NB4 (cell line): ENCODE measurements around the gene OR7C1.
A peak's percentile ranks its signal among the peaks of the same experiment; 100 is the strongest.
"Not testable (repeated sequence)": the region's sequence is repeated elsewhere in the genome, so short reads cannot be mapped to it uniquely, and the experiment has no call there.

Experiments
- TF ChIP-seq, protein P1 (sequence below): IDR thresholded peaks from one replicate; pipeline ENCODE4 v1.5.1; 2012; ENCODE audit warnings: low read depth, low read length
- TF ChIP-seq, protein P2 (sequence below): IDR thresholded peaks from 2 replicates; pipeline ENCODE4 v1.6.1; 2011; ENCODE audit warnings: low read depth, low read length

DNA sequence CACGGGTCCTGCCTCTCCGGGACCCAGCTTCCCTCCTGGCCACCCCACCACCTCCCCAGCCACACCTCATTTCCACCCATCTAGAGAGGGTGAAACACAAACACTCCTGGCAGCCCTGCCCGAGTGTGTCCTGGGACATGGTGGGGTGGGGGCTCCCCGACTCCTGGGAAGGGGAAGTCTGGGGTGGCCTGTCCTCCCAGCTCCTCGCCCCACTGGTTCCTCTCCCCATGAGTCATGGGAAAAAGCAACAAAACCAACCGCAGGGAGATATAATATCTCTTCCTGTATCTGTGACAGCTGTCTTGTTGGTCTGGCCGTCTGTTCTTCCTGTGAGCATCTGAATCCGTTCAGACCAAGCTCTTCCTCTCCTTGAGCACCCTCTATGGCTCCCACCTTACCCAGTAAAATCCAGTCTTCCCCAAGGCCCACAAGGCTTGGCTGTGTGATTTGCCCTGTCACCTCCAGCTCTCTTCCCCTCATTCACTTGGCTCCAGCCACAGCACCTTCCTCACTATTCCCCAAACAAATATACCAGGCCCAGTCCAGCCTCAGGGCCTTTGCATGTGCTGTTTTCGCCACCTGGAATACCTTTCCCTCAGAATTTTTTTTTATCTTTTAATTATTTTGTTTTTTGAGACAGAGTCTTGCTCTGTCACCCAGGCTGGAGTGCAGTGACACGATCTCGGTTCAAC lies 49.7 kb downstream of the OR7C1 start:
- TF ChIP-seq, protein P1, sequence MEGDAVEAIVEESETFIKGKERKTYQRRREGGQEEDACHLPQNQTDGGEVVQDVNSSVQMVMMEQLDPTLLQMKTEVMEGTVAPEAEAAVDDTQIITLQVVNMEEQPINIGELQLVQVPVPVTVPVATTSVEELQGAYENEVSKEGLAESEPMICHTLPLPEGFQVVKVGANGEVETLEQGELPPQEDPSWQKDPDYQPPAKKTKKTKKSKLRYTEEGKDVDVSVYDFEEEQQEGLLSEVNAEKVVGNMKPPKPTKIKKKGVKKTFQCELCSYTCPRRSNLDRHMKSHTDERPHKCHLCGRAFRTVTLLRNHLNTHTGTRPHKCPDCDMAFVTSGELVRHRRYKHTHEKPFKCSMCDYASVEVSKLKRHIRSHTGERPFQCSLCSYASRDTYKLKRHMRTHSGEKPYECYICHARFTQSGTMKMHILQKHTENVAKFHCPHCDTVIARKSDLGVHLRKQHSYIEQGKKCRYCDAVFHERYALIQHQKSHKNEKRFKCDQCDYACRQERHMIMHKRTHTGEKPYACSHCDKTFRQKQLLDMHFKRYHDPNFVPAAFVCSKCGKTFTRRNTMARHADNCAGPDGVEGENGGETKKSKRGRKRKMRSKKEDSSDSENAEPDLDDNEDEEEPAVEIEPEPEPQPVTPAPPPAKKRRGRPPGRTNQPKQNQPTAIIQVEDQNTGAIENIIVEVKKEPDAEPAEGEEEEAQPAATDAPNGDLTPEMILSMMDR, result not testable (repeated sequence)
- TF ChIP-seq, protein P2, sequence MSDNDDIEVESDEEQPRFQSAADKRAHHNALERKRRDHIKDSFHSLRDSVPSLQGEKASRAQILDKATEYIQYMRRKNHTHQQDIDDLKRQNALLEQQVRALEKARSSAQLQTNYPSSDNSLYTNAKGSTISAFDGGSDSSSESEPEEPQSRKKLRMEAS, result peak; percentile 25; the same call in 1 of the 2 replicates
